Measurements from ENCODE around the gene FGD2.
A peak's percentile ranks its signal among the peaks of the same experiment; 100 is the strongest.

- TF ChIP-seq MXI1 (IDR thresholded peaks at IDR 0.05; ENCODE audit: borderline replicate concordance, low read depth, low read length) (no peak), POLR2A (IDR thresholded peaks at IDR 0.05; ENCODE audit: low read depth, low read length) (no peak), CTCF (conservative IDR thresholded peaks at IDR 0.05; ENCODE audit: low read depth, low read length) (no peak), RFX5 (IDR thresholded peaks at IDR 0.05; ENCODE audit: low read depth, low read length) (no peak), CEBPB (IDR thresholded peaks at IDR 0.05; ENCODE audit: low read depth, low read length) (peak; percentile 64), CHD1 (IDR thresholded peaks at IDR 0.05; ENCODE audit: low read depth, low read length) (no peak), BHLHE40 (IDR thresholded peaks at IDR 0.05; ENCODE audit: low read depth, low read length) (no peak), USF2 (IDR thresholded peaks at IDR 0.05; ENCODE audit: low read depth, low read length) (no peak), RAD21 (IDR thresholded peaks at IDR 0.05; ENCODE audit: low read length) (no peak), ELK1 (IDR thresholded peaks at IDR 0.05; ENCODE audit: borderline replicate concordance, low read depth, low read length) (no peak), FOS (IDR thresholded peaks at IDR 0.05; ENCODE audit: low read depth, low read length) (no peak), MAFK (IDR thresholded peaks at IDR 0.05; ENCODE audit: low read depth, low read length) (no peak)
Measured at GRCh38 chr6:37074053-37074827, 68.8 kb downstream of the FGD2 start.
